COLO829 (cell line): Measurements from ENCODE around the gene ZCCHC2.

Experiments
- DNase-seq: peaks from one replicate; pipeline ENCODE4 v3.0.0; 2012; ENCODE audit warnings: low spot score

Gene ZCCHC2

DNA sequence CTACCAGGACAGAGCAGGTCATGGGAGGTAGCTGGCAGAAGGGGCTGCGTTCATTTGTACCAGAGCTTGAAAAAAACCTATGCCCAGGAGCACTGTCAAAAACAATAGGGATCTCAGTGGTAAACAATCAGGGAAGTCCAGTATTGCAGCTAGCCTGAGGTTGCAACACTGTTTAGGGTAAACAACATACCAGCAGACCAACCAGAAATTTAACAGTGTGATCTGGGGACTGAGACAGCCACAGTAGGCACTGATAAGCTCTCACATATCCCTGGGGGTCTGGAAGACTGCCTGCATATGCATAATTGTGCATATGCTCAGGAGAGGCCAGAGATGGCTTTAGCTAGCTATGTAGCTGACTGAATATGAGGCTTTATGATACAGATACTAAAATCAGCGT lies 12.0 kb upstream of the ZCCHC2 start:
- DNase-seq = no peak

DNA sequence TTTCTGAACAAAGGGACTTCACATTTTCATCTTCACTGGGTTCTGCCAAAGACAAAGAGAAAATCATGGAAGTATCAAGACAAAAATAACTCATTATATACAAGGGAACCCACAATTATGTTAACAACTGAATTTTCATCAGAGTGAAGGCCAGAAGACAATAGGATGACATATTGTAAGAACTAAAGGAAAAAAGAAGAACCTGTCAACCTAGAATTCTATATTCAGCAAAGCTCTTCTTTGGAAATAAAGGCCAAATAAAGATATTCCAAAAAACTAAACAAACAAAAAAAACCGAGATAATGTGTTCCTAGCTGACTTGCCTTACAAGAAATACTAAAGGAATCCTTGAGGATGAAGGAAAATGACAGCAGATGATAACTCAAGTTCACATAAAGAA lies 10.3 kb upstream of the ZCCHC2 start:
- DNase-seq = no peak

DNA sequence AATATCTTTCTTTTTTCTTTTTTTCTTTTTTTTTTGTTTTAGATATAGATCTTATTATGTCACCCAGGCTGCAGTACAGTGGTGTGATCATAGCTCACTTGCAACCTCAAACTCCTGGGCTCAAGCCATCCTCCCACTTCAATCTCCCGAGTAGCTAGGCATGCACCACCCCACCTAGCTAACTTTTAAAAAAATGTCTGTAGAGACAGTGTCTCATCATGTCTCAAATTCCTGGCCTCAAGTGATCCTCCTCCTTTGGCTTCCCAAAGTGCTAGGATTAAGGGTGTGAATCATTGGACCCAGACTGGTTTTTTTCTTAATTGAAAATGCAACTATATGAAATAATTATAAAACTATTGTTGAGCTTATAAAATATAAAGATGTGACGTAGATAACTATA lies 9.8 kb upstream of the ZCCHC2 start:
- no peak for DNase-seq

DNA sequence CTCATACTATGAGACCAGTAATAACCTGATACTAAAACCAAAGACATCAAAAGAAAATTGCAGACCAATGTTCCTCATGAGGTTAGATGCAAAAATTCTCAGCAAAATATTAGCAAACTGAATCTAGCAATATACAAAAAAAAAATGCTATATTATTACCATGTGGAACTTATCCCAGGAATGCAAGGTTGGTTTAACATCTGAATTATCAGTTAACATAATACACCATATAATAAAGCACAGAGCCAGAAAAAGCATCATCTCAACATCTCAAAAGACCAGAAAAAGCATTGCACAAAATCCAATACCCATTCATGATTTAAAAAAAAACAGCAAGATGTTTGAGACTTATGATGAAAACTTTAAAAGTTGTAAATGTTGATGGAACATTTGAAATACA lies 8.3 kb upstream of the ZCCHC2 start:
- no peak for DNase-seq

DNA sequence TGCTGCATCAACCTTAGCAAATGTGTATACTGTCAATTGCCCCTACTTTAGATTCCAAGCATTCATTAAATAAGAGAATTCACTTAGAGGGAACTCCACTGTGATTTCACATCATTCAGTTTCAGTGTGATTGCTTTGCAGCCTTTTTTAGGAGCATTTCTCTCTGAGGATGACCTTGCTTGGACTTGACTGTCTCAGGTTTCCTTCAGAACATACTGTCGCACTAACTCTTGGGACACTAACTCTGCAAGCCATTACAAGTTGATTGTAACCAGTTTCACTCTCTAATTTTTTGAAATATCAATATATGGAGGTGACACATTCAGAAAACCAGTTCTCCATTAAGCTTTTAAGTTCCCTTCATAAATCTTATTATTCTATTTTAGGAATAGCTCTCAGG lies 6.6 kb upstream of the ZCCHC2 start:
- no peak for DNase-seq

DNA sequence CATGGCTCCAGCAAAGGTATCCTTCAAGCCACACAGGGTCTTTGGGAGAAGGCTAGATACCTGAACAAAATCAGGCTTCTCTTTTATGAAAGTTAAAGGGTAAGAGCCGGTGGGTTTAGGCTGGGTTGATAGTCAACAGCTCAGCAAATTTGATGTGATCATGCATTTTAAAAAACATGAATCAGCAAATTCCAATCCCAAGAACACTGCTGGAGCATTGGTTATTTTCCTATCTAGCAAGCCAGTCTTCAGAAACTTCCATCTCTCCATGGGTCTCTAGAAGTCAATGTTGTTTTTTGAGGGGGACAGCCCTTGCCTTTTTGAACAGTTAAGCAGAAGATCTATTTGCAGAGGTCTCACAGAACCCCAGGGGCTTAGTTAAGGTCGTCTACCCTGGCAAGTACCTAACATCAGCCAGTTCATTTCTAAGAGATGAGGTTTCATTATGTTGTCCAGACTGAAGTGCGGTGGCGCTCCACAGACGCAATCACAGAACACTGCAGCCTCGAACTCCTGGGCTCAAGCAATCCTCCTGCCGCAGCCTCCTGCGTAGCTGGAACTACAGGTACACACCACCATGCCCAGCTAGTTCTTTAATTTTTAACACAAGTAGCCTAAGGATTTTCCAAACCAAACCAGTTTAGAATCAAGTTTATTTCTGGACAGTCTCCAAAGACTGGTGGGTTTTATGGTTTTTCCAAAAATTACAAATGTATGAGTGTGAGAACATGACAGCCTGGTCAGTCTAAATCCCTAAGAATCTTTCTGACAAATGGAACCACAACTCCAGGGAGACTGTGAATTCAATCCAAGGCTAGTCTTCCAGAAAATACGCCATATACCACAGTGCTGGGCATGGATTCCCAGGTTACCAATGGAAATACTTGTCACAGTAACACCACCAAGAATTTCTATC lies 4.1 kb upstream of the ZCCHC2 start:
- no peak for DNase-seq

- DNase-seq = no peak
Measured at GRCh38 chr18:62519684-62520083, 3.1 kb upstream of the ZCCHC2 start.

DNA sequence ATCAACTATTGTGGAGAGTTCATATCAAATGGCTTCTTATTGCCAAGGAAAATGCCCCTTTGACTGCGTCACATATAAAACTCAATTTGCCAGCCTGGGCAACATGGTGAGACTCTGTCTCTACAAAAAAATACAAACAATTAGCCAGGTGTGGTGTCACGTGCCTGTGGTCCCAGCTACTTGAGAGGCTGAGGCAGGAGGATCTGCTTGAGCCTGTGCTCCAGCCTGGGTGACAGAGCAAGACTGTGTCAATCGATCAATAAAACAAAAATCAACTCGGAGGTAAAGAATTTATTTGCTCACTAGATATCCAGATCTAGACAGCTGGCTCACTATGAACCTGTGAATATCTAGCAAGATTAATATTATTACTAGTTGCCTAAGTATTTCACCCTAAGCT lies 1.7 kb upstream of the ZCCHC2 start:
- DNase-seq = no peak

- DNase-seq = no peak
Measured at GRCh38 chr18:62521593-62521992, 1.2 kb upstream of the ZCCHC2 start.

GRCh38 chr18:62522178-62522503 lies 684 bp upstream of the ZCCHC2 start:
- no peak for DNase-seq

DNA sequence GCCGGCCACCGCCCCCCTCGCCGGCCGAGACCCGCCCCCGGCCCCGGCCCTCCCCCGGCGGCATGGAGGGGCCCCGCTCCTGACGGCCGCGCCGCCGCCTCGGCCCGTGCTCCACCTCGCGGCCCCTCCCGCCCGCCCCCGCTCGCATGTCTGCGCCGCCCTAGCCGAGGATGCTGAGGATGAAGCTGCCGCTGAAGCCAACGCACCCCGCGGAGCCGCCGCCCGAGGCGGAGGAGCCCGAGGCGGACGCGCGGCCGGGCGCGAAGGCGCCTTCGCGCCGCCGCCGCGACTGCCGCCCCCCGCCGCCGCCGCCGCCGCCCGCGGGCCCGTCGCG lies 397 bp downstream of the ZCCHC2 start:
- DNase-seq = no peak

DNA sequence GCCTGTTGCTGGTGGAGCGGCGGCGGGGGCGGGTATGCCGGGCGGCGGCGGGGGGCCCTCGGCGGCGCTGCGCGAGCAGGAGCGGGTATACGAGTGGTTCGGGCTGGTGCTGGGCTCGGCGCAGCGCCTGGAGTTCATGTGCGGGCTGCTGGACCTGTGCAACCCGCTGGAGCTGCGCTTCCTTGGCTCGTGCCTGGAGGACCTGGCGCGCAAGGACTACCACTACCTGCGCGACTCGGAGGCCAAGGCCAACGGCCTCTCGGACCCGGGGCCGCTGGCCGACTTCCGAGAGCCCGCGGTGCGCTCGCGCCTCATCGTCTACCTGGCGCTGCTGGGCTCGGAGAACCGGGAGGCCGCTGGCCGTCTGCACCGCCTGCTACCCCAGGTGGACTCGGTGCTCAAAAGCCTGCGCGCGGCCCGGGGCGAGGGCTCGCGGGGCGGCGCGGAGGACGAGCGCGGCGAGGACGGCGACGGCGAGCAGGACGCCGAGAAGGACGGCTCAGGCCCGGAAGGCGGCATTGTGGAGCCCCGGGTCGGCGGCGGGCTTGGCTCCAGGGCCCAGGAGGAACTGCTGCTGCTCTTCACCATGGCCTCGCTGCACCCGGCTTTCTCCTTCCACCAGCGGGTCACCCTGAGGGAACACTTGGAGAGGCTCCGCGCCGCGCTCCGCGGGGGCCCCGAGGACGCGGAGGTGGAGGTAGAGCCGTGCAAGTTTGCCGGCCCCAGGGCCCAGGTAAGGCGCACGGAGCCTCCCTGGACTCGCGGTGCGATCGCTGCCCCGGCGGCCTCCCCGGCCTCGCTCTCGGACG lies 1.0 kb downstream of the ZCCHC2 start:
- DNase-seq = no peak

DNA sequence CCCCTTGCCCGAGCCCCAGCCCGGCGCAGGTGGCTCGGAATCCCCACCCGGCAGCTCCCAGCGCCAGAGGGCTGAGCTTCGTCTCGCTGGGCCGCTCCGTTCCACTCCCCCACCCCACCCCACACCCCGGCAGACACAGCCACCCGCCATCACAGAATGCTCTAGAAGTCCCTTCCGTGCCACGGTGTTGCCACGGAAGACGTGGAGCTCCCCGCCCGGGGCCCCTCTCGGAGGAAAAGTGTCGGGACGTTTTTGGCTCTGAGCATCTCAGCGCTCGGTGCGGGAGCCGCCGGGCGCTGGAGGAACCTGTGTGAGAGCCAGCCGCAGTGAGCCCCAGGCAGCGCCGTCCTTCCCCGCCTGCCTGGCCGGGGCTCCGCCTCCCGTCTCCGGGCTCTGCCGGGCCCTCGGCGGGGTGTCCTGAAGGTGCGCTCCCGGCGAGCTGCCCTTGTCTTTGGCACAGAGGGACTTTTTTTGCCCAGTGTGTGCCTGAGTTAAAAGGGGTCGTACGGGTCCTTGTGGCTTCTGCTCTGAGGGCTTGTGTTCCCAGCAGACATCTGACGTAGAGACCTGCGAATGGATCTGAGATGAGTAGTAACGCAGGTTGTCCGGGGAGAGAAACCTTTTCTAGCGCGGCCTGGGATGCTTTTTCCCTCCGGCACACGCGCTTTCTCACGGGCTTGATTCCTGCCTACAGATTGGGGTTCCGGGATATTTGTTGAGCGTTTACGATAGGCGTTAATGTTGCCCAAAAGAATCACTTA lies 1.8 kb downstream of the ZCCHC2 start:
- DNase-seq = no peak

DNA sequence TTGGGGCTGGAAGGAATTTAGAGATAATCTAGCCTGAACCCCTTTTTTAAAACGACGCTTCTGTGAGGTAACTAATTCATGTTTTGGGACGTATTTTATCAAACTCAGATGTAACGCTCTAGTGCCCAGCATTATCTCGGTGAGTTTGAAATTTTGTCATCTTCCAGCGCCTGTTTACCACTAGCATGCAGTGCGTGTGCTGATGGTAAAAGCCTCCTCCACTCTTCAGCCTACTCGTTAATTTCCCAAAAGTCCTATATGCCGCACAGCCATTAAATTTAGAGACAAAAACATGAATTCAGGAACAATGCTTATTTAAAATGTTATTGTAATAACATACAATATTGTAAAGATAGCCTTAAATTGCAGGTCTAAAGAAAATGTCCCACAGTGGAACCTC lies 2.8 kb downstream of the ZCCHC2 start:
- DNase-seq = no peak

DNA sequence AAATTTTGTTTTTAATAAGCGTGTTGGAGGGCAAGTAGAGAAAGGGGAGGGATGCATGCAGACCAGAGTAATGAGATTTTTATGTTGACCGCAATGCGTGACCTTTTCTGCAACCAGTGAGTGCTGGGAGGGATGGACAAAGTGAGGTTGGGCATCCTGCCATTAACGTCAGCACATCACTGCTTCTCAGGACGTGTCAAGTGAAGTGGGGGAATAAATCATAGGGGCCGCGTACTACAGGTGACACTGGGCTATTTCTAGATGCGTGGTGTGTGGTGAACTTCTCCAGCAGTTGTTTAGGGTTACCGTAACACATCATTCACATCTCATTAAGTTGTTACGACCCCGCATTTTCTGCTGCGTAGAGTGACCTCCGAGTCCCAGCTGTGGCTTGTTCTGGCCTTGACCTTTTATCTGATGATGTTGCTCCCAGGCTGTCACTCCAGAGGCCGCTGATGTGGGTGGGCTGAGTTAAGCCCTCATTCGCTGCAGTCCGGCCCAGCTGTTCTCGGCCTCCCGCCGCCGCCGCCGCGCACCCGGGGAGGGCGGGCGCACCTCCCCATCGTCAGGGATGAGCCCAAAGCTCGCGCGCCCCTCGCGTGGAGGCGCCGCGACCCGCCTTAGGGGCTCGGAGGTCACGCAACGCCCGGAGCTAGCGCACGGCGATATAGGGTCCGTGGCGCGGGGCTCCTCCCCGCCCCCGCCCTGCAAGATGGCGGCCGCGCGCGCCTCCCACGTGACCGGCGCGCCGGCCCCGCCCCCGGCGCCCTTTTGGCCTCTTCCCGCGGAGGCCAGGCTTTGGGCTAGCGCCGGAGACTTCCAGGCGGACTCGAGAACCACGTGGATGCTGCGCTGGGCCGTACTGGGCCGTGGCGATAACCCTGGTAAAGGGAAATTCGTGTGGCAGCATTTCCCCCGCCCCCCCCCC lies 3.5 kb downstream of the ZCCHC2 start:
- DNase-seq = peak; percentile 59

GRCh38 chr18:62529597-62529996 lies 6.8 kb downstream of the ZCCHC2 start:
- DNase-seq = no peak

DNA sequence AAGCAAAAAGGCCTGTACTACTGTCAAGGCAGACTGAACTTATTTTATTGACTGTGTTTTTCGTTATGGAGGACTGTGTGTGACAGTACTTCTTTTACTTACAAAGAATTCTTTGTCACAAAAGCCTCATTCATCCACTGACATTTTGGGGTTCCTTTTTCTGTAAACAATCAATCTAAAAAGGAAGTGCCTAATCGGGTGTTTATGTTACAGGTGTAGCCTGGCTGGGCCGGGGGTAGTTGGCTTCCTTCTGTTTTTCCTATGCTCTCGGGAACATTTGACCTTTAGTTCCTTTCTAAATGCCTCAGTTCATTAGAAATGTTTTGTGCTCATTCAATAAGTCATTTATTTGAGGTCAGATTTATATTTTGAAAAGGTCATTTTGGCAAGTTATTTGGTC lies 8.3 kb downstream of the ZCCHC2 start:
- DNase-seq = no peak

GRCh38 chr18:62531931-62532330 lies 9.1 kb downstream of the ZCCHC2 start:
- no peak for DNase-seq

DNA sequence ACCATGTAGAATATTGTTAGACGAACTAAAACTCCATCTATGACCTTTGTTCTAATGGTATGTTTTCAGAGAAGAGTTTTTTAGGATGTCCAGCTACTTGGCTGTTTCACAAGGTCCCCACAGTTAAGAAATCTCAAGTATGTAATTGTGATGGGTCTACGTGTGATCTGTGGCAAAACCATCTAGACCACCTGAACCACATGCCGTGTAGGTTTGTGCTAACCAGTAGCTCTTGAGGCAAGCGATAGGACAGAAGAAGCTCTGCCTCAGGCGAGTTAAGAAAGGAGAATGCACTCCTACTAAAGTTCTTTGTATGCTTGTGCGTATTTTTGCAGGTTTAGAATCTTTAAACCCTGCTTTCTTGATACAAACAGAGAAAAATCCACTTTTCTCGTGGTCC lies 13.2 kb downstream of the ZCCHC2 start:
- DNase-seq = no peak

DNA sequence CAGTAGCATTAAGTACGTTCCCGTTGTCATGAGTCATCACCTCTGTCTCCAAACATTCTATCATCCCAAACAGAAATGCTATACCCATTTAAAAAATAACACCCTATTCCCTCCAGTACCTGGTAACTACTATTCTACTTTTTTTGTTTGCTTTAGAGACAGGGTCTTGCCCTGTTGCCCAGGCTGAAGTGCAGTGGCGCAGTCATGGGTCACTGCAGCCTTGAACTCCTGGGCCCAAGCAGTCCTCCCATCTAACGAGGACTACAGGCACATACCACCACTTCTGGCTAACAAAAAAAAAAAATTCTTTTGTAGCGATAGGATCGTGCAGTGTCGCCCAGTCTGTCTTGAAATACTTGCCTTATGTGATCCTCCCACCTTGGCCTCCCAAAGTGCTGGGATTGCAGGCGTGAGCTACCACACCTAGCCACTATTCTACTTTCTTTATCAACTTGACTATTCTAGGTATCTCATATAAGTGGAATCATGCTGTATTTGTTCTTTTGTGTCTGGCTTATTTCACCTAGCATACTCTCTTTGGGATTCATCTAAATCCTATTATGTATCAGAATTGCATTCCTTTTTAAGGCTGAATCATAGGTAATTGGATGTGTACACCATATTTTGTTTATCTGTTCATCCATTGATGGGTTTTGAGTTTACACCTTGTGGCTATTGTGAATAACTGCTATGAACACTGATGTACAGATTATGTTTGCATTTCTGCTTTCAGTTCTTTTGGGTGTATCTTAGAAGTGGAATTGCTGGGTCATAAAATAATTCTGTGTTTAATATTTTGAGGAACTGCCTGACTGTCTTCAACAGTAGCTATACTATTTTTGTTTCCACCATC lies 14.4 kb downstream of the ZCCHC2 start:
- DNase-seq = no peak

GRCh38 chr18:62537946-62538345 lies 15.1 kb downstream of the ZCCHC2 start:
- no peak for DNase-seq
